GM12878 (cell line): ENCODE measurements around the gene ZMIZ1. TPM values are rescaled to one million over a fixed set of nuclear protein-coding genes. Genes with fewer than 3 reads are reported as not detected.
A peak's percentile ranks its signal among the peaks of the same experiment; 100 is the strongest.

ENCODE experiments used
- ATAC-seq: fragments of 200-7000 bp; cut with Tn5 transposase; 3 replicates; pipeline ENCODE4 v1.9.1; 2020; ENCODE audit warnings: mild to moderate bottlenecking, moderate library complexity
- BruUV-seq: library from RNA; stranded (reverse); fragments of 400-500 nt; replicated peaks from 2 replicates; lab custom pipeline; 2021; lab: Mats Ljungman, UMichigan
- CTCF ChIA-PET: fragments of 300-600 bp; sonication (Branson Sonifier 250); formaldehyde crosslinking; extraction: SDS; loops from one replicate; lab custom pipeline; 2021; ENCODE audit warnings: inconsistent platforms; lab: Yijun Ruan, JAX
- POLR2A ChIA-PET: fragments of 350-600 bp; formaldehyde crosslinking; extraction: SDS; loops from one replicate; lab custom pipeline; 2021; ENCODE audit warnings: inconsistent platforms; lab: Charles Lee
- RAD21 ChIA-PET: fragments of 300-600 bp; sonication (Branson Sonifier 250); formaldehyde crosslinking; loops from one replicate; lab custom pipeline; 2023; ENCODE audit warnings: antibody characterized with exemption; ENCODE audit not compliant: unreplicated experiment; lab: Charles Lee
- SMC1A ChIA-PET: fragments of 300-600 bp; sonication (Branson Sonifier 250); formaldehyde crosslinking; loops from one replicate; lab custom pipeline; 2023; ENCODE audit not compliant: unreplicated experiment, uncharacterized antibody; lab: Charles Lee
- DNase-seq: peaks from one replicate; pipeline ENCODE4 v3.0.0-alpha.2; 2011; ENCODE audit warnings: low read depth, low spot score
- FAIRE-seq: peaks from 3 replicates; lab custom pipeline; 2011; peaks lifted over from hg19 to GRCh38; lab: Jason Lieb, UNC
- H2AFZ ChIP-seq: 2 replicates; pipeline ENCODE4 v1.6.0; 2011; ENCODE audit warnings: low read depth, low read length, control low read depth; ENCODE audit not compliant: control insufficient read depth
- H3K27ac ChIP-seq: 2 replicates; pipeline ENCODE4 v1.5.1; 2011; ENCODE audit warnings: control low read depth; ENCODE audit not compliant: control insufficient read depth, insufficient read depth
- H3K27me3 ChIP-seq, 2 experiments: replicated peaks in 1 of 2; 2 replicates each; pipeline versions ENCODE4 v1.6.0 to v1.6.1; 2011; ENCODE audit warnings: low read length in 1 of 2; ENCODE audit not compliant: control insufficient read depth in 2 of 2, insufficient read depth in 2 of 2
- H3K36me3 ChIP-seq, 2 experiments: 2 replicates each; pipeline ENCODE4 v1.5.1; 2011; ENCODE audit warnings: low read length in 1 of 2; ENCODE audit not compliant: control insufficient read depth in 2 of 2, insufficient read depth in 2 of 2
- H3K4me1 ChIP-seq: 2 replicates; pipeline ENCODE4 v1.6.1; 2011; ENCODE audit warnings: mild to moderate bottlenecking, low read length, moderate library complexity, mixed read lengths; ENCODE audit not compliant: control insufficient read depth, insufficient read depth
- H3K4me2 ChIP-seq: 2 replicates; pipeline ENCODE4 v1.6.0; 2011; ENCODE audit warnings: control low read depth; ENCODE audit not compliant: control insufficient read depth, insufficient read depth
- H3K4me3 ChIP-seq: fragments of 200-600 bp; sonication (generic); 2 replicates; pipeline ENCODE4 v1.5.1; 2016
- H3K79me2 ChIP-seq: 2 replicates; pipeline ENCODE4 v1.6.0; 2011; ENCODE audit warnings: low read length; ENCODE audit not compliant: control insufficient read depth, insufficient read depth
- H3K9ac ChIP-seq: 2 replicates; pipeline ENCODE4 v1.8.0; 2011; ENCODE audit warnings: low read length, control low read depth, mixed read lengths; ENCODE audit not compliant: control insufficient read depth, insufficient read depth
- H3K9me3 ChIP-seq: replicated peaks from 3 replicates; pipeline ENCODE4 v1.5.1; 2011; ENCODE audit warnings: mild to moderate bottlenecking, low read length; ENCODE audit not compliant: control insufficient read depth, insufficient read depth
- H4K20me1 ChIP-seq: 2 replicates; pipeline ENCODE4 v1.6.0; 2011; ENCODE audit not compliant: control insufficient read depth, insufficient read depth
- CUX1 ChIP-seq: IDR thresholded peaks from 2 replicates; pipeline ENCODE4 v1.6.1; 2012; ENCODE audit warnings: improper control_type of control experiment, low read depth, low read length; ENCODE audit not compliant: insufficient replicate concordance
- MEF2B ChIP-seq: fragments of 450-650 bp; IDR thresholded peaks from 2 replicates; pipeline ENCODE4 v1.6.1; 2018; ENCODE audit warnings: mild to moderate bottlenecking, moderate library complexity; ENCODE audit not compliant: partially characterized antibody, poor library complexity, severe bottlenecking
- RAD51 ChIP-seq: fragments of 450-650 bp; IDR thresholded peaks from 2 replicates; pipeline ENCODE4 v1.6.1; 2016; ENCODE audit warnings: moderate library complexity, mild to moderate bottlenecking, inconsistent platforms
- REST ChIP-seq: IDR thresholded peaks from 2 replicates; pipeline ENCODE4 v1.6.1; 2012; ENCODE audit warnings: mild to moderate bottlenecking, low read depth, low read length
- SKIL ChIP-seq: fragments of 450-650 bp; IDR thresholded peaks from 2 replicates; pipeline ENCODE4 v1.6.1; 2017; ENCODE audit warnings: mild to moderate bottlenecking, low read depth, inconsistent platforms; ENCODE audit not compliant: poor library complexity, severe bottlenecking
- whole genome bisulfite sequencing: methylation state at CpG from one replicate; pipeline ENCODE4 v1.1.6; 2016; ENCODE audit warnings: low lambda C conversion rate; ENCODE audit not compliant: insufficient replicate concordance, insufficient coverage; ENCODE audit errors: missing lambda C conversion rate; 5-methylcytosine and 5-hydroxymethylcytosine counted together
- in situ Hi-C: fragments of 300-500 bp; cut with MboI; formaldehyde crosslinking; loops from 9 replicates; pipeline ENCODE4 v1.14.3; 2018; ENCODE audit warnings: mixed read lengths
- intact Hi-C: fragments of 100-400 bp; cut with micrococcal nuclease; formaldehyde crosslinking; loops from one replicate; pipeline ENCODE4 v1.14.2; 2022; ENCODE audit not compliant: unreplicated experiment
- polyA plus RNA-seq, 11 experiments: library from polyadenylated mRNA; depleted of rRNA in 4 of 11; unstranded in 6 of 11; stranded (reverse) in 5 of 11; fragments of >200 nt; fragmentation: Nextera tagmentation in 4 of 11; fragmentation: Illumina TruSeq in 1 of 11; extraction: Ambion mirVana in 4 of 11; extraction: Trizol in 1 of 11; gene quantifications; 1 replicate in 1 of 11; 2 replicates in 10 of 11; pipeline versions ENCODE4 v1.2.1 to v1.2.3, GENCODE V29; 2011 to 2016; ENCODE audit warnings: inconsistent platforms in 2 of 11, missing spikeins in 2 of 11, low read depth in 1 of 11
- total RNA-seq, 4 experiments: library from RNA; depleted of rRNA in 3 of 4; stranded (reverse); fragments of >200 nt in 3 of 4; fragmentation: Illumina TruSeq in 1 of 4; extraction: Trizol in 1 of 4; gene quantifications; 2 replicates each; pipeline versions ENCODE4 v1.2.1 to v1.2.3, GENCODE V29; 2013 to 2021

Gene ZMIZ1
- total and polyA plus RNA-seq, 10 of the 15 experiments (the other 5 are each of a cell fraction or from before 2014, with no cell fraction given), result 3.1 to 82.3 (median 14.9) TPM

GRCh38 chr10:79176052-79176501 lies 107.3 kb downstream of the ZMIZ1 start (continued):
- TF ChIP-seq SKIL (no peak), REST (no peak)

GRCh38 chr10:79176949-79177602 lies 108.3 kb downstream of the ZMIZ1 start:
- WGBS, result 29% methylated on average over 18 of the region's 18 CpGs
- POLR2A ChIA-PET, result no interaction called here
- no peaks in the 10 kb centered on the region for H3K79me2 ChIP-seq
- no peaks in the 10 kb centered on the region for H3K9me3 ChIP-seq
- H4K20me1 ChIP-seq, result no peaks in the 10 kb centered on the region
- no peaks in the 10 kb centered on the region for H3K27me3 ChIP-seq
- CTCF ChIA-PET, result interaction anchor here (0.7 to 1.5 kb wide), 2 partner anchors 19 to 66 kb away, joined by 3 read pairs; no protein-coding TSS in a partner anchor
- no peak overlapping the region for H3K4me2 ChIP-seq
- no peak for ATAC-seq
- in situ Hi-C loops (no loop called here), intact Hi-C loops (loop anchor here (5.0 kb wide), 1 partner anchor 110 kb away; the partner anchor contains the start of gene ZMIZ1)
- peak; percentile 11 for TF ChIP-seq CUX1
- peak; percentile 83 for TF ChIP-seq MEF2B
- TF ChIP-seq RAD51, result no peak
- no TSS peak for BruUV-seq
- SMC1A ChIA-PET, result no interaction called here
- no peak for DNase-seq
- RAD21 ChIA-PET, result no interaction called here
- H3K36me3 ChIP-seq, result no peaks in the 10 kb centered on the region
- no peak overlapping the region for H2AFZ ChIP-seq
- H3K27ac ChIP-seq, result no peak overlapping the region
- no peak overlapping the region for H3K4me3 ChIP-seq
- no peak overlapping the region for H3K9ac ChIP-seq
- no peak for FAIRE-seq
- peaks cover 8% of the 10 kb centered on the region for H3K4me1 ChIP-seq
